Stimulated activated CD4-positive, alpha-beta T cell treated with anti-CD3 and anti-CD28 coated beads, TNF-alpha, amount 100 ng/mL, for 24 hours (primary cell): ENCODE results near the gene VWA5A.
"Not testable (repeated sequence)": the region's sequence is repeated elsewhere in the genome, so short reads cannot be mapped to it uniquely, and the experiment has no call there.

Source experiments
- DNase-seq, 3 experiments: peaks; one replicate each; pipeline ENCODE4 v3.0.0-alpha.2; 2020; ENCODE audit warnings: low read depth in 3 of 3

The VWA5A gene

GRCh38 chr11:124170315-124170714, 55.1 kb downstream of the VWA5A start:
- not testable (repeated sequence) for DNase-seq

- no peak for DNase-seq
Observed at GRCh38 chr11:124170801-124171586, 55.7 kb downstream of the VWA5A start.

GRCh38 chr11:124172101-124172500, 56.9 kb downstream of the VWA5A start:
- no peak for DNase-seq

- no peak for DNase-seq
Observed at GRCh38 chr11:124172599-124172998, 57.3 kb downstream of the VWA5A start.

- DNase-seq = no peak
Observed at GRCh38 chr11:124174001-124174583, 58.8 kb downstream of the VWA5A start.

GRCh38 chr11:124176925-124177715, 61.9 kb downstream of the VWA5A start:
- DNase-seq = no peak

GRCh38 chr11:124179310-124179709, 64.1 kb downstream of the VWA5A start:
- DNase-seq = no peak

GRCh38 chr11:124183068-124183467, 67.8 kb downstream of the VWA5A start, which contains the start of gene OR10D3:
OR10D3 (plus strand) TSS chr11:124183345; CDS start chr11:124185270, 1,925 bp downstream.
- DNase-seq = no peak

GRCh38 chr11:124190298-124191139, 75.3 kb downstream of the VWA5A start:
- no peak for DNase-seq

- DNase-seq = no peak
Observed at GRCh38 chr11:124193221-124194010, 78.2 kb downstream of the VWA5A start.

- DNase-seq = no peak
Observed at GRCh38 chr11:124194293-124195188, 79.3 kb downstream of the VWA5A start.

GRCh38 chr11:124195189-124195734, 80.0 kb downstream of the VWA5A start:
- DNase-seq = peak in 2 of 3 experiments; percentile 9 to 29
